Gastrocnemius medialis (tissue), 4 donors: ENCODE measurements around the gene KRTAP10-6. TPM values are rescaled to one million over a fixed set of nuclear protein-coding genes. Genes with fewer than 3 reads are reported as not detected.

Experiments
- ATAC-seq, 2 donors: fragments of 150-250 bp; one replicate each; pipeline ENCODE4 v1.9.1; 2016
- DNase-seq, 2 donors: peaks; one replicate each; pipeline ENCODE4 v3.0.0-alpha.2; 2019
- H3K27ac ChIP-seq, 4 donors: fragments of 200-600 bp; sonication (generic); 1 replicate in 1 of 4; 2 replicates in 3 of 4; pipeline ENCODE4 v1.5.1; 2016 to 2018; ENCODE audit warnings: mild to moderate bottlenecking in 2 of 4, moderate library complexity in 1 of 4
- H3K27me3 ChIP-seq, 3 donors: fragments of 200-600 bp; sonication (generic) in 2 of 3; 1 replicate in 1 of 3; 2 replicates in 2 of 3; pipeline versions ENCODE4 v1.5.1 to v1.6.0; 2016 to 2019; ENCODE audit warnings: mild to moderate bottlenecking in 1 of 3, moderate library complexity in 1 of 3
- H3K36me3 ChIP-seq, 2 donors: fragments of 200-600 bp; sonication (generic) in 1 of 2; one replicate each; pipeline ENCODE4 v1.5.1; 2017 to 2018
- H3K4me1 ChIP-seq, 2 donors: fragments of 200-600 bp; sonication (generic) in 1 of 2; one replicate each; pipeline ENCODE4 v1.5.1; 2016 to 2017; ENCODE audit warnings: mild to moderate bottlenecking in 2 of 2
- H3K4me3 ChIP-seq, 4 donors: fragments of 200-600 bp; sonication (generic) in 3 of 4; 1 replicate in 1 of 4; 2 replicates in 3 of 4; pipeline ENCODE4 v1.5.1; 2016 to 2019; ENCODE audit warnings: mild to moderate bottlenecking in 2 of 4
- H3K9me3 ChIP-seq, 3 donors: fragments of 200-600 bp; sonication (generic) in 2 of 3; 1 replicate in 1 of 3; 2 replicates in 2 of 3; pipeline ENCODE4 v1.5.1; 2016 to 2019
- CTCF ChIP-seq, 5 experiments: fragments of 450-650 bp in 3 of 5; fragments of 200-600 bp in 2 of 5; sonication (generic) in 2 of 5; IDR thresholded peaks in 4 of 5; conservative IDR thresholded peaks in 1 of 5; 1 replicate in 4 of 5; 2 replicates in 1 of 5; pipeline ENCODE4 v1.5.1; 2016 to 2019; ENCODE audit warnings: antibody characterized with exemption in 5 of 5, mild to moderate bottlenecking in 3 of 5, moderate library complexity in 3 of 5
- POLR2A ChIP-seq, 2 donors: fragments of 450-650 bp; IDR thresholded peaks; one replicate each; pipeline ENCODE4 v1.6.1; 2017; ENCODE audit warnings: antibody characterized with exemption in 2 of 2, mild to moderate bottlenecking in 2 of 2, moderate library complexity in 2 of 2
- in situ Hi-C, 4 donors: fragments of 200-750 bp; cut with MboI; loops; one replicate each; pipeline versions ENCODE4 v1.15.0 to v1.8.0; 2017; ENCODE audit warnings: low sequenced_read_pairs in 4 of 4
- intact Hi-C: fragments of 100-400 bp; cut with DNase I; formaldehyde crosslinking; loops from one replicate; pipeline ENCODE4 v1.15.1; 2023; ENCODE audit warnings: low total_unique reads
- total RNA-seq, 4 donors: library from RNA; depleted of rRNA; stranded (reverse); fragments of >200 nt; gene quantifications; one replicate each; pipeline versions ENCODE4 v1.1.0 to v1.2.3, GENCODE V29; 2016

KRTAP10-6 gene
- total RNA-seq, 4 donors from 2014 or later = not detected

- no peak for DNase-seq
- Histone ChIP-seq H3K36me3 (no peaks in the 10 kb centered on the region), H3K4me1 (no peaks in the 10 kb centered on the region), H3K27ac (no peak overlapping the region), H3K4me3 (no peak overlapping the region), H3K9me3 (no peaks in the 10 kb centered on the region), H3K27me3 (peaks cover 0 to 16% (median 14%) of the 10 kb centered on the region in 3 donors)
- intact Hi-C loops = no loop called here
- TF ChIP-seq POLR2A (IDR thresholded peaks at IDR 0.05) = no peak
- no peak for TF ChIP-seq CTCF (IDR thresholded peaks at IDR 0.05 in 4 of 5, conservative IDR thresholded peaks at IDR 0.05 in 1 of 5)
- in situ Hi-C loops = no loop called here
- ATAC-seq = no peak
Measured at GRCh38 chr21:44625756-44626155, 33.5 kb upstream of the KRTAP10-6 start.

- no peaks in the 10 kb centered on the region for H3K36me3 ChIP-seq
- peaks cover 0 to 14% (median 9%) of the 10 kb centered on the region in 3 donors for H3K27me3 ChIP-seq
- TF ChIP-seq CTCF (IDR thresholded peaks at IDR 0.05 in 4 of 5, conservative IDR thresholded peaks at IDR 0.05 in 1 of 5) (no peak), POLR2A (IDR thresholded peaks at IDR 0.05) (no peak)
- no peak overlapping the region for H3K4me3 ChIP-seq
- ATAC-seq (no peak), DNase-seq (no peak)
- no peaks in the 10 kb centered on the region for H3K4me1 ChIP-seq
- intact Hi-C loops = no loop called here
- in situ Hi-C loops = no loop called here
- H3K27ac ChIP-seq = no peak overlapping the region
- no peaks in the 10 kb centered on the region for H3K9me3 ChIP-seq
Measured at GRCh38 chr21:44623575-44623974, 31.3 kb upstream of the KRTAP10-6 start.

- H3K36me3 ChIP-seq = no peaks in the 10 kb centered on the region
- TF ChIP-seq CTCF (IDR thresholded peaks at IDR 0.05 in 4 of 5, conservative IDR thresholded peaks at IDR 0.05 in 1 of 5) (no peak), POLR2A (IDR thresholded peaks at IDR 0.05) (no peak)
- ATAC-seq (no peak), DNase-seq (no peak)
- no peak overlapping the region for H3K27ac ChIP-seq
- intact Hi-C loops (no loop called here), in situ Hi-C loops (no loop called here)
- H3K9me3 ChIP-seq = no peaks in the 10 kb centered on the region
- H3K4me3 ChIP-seq = no peak overlapping the region
- H3K27me3 ChIP-seq = peaks cover 0 to 4% (median 2%) of the 10 kb centered on the region in 3 donors
- no peaks in the 10 kb centered on the region for H3K4me1 ChIP-seq
Measured at GRCh38 chr21:44619886-44620285, 27.6 kb upstream of the KRTAP10-6 start.

GRCh38 chr21:44618909-44619308 is 26.6 kb upstream of the KRTAP10-6 start:
- TF ChIP-seq POLR2A (IDR thresholded peaks at IDR 0.05) (no peak), CTCF (IDR thresholded peaks at IDR 0.05 in 4 of 5, conservative IDR thresholded peaks at IDR 0.05 in 1 of 5) (no peak)
- no peak for DNase-seq
- no peaks in the 10 kb centered on the region for H3K4me1 ChIP-seq
- peaks cover 2 to 5% (median 2%) of the 10 kb centered on the region in 3 donors for H3K27me3 ChIP-seq
- in situ Hi-C loops = no loop called here
- H3K9me3 ChIP-seq = no peaks in the 10 kb centered on the region
- H3K27ac ChIP-seq = no peak overlapping the region
- intact Hi-C loops = no loop called here
- H3K36me3 ChIP-seq = no peaks in the 10 kb centered on the region
- ATAC-seq = no peak
- no peak overlapping the region for H3K4me3 ChIP-seq

- TF ChIP-seq POLR2A (IDR thresholded peaks at IDR 0.05) = no peak
- Histone ChIP-seq H3K27me3 (peaks cover 2 to 5% (median 2%) of the 10 kb centered on the region in 3 donors), H3K36me3 (no peaks in the 10 kb centered on the region), H3K9me3 (no peaks in the 10 kb centered on the region), H3K27ac (no peak overlapping the region), H3K4me3 (no peak overlapping the region), H3K4me1 (no peaks in the 10 kb centered on the region)
- intact Hi-C loops = no loop called here
- in situ Hi-C loops = no loop called here
- DNase-seq = peak in 1 of 2 donors; percentile 31
- no peak for ATAC-seq
Measured at GRCh38 chr21:44618504-44618903, 26.2 kb upstream of the KRTAP10-6 start.
